IPS-18a (cell line): Measurements from ENCODE around the gene SV2C.

ENCODE experiments used
- H3K27ac ChIP-seq: one replicate; pipeline ENCODE4 v1.5.1; 2013; ENCODE audit warnings: low read length
- H3K27me3 ChIP-seq: one replicate; pipeline ENCODE4 v1.6.1; 2013; ENCODE audit warnings: mild to moderate bottlenecking, low read length; ENCODE audit not compliant: control insufficient read depth, insufficient read depth
- H3K36me3 ChIP-seq: one replicate; pipeline ENCODE4 v1.6.1; 2013; ENCODE audit warnings: low read depth, low read length; ENCODE audit not compliant: control insufficient read depth
- H3K4me1 ChIP-seq: one replicate; pipeline ENCODE4 v1.6.1; 2013; ENCODE audit warnings: low read depth, low read length; ENCODE audit not compliant: control insufficient read depth
- H3K4me3 ChIP-seq: one replicate; pipeline ENCODE4 v1.5.1; 2013; ENCODE audit warnings: low read length
- H3K9ac ChIP-seq: one replicate; pipeline ENCODE4 v1.6.1; 2013; ENCODE audit warnings: mild to moderate bottlenecking, low read length, moderate library complexity
- H3K9me3 ChIP-seq: one replicate; pipeline ENCODE4 v1.6.1; 2013; ENCODE audit warnings: low read depth, low read length; ENCODE audit not compliant: control insufficient read depth

Gene SV2C

GRCh38 chr5:76393035-76393680, 310.0 kb downstream of the SV2C start:
- no peak overlapping the region for H3K27ac ChIP-seq
- H3K4me3 ChIP-seq = no peak overlapping the region
- H3K27me3 ChIP-seq = no peaks in the 10 kb centered on the region
- H3K9ac ChIP-seq = no peak overlapping the region
- no peaks in the 10 kb centered on the region for H3K9me3 ChIP-seq
- H3K36me3 ChIP-seq = no peaks in the 10 kb centered on the region
- peaks cover 18% of the 10 kb centered on the region for H3K4me1 ChIP-seq

GRCh38 chr5:76397200-76397599, 314.0 kb downstream of the SV2C start:
- Histone ChIP-seq H3K4me3 (no peak overlapping the region), H3K9me3 (no peaks in the 10 kb centered on the region), H3K27me3 (no peaks in the 10 kb centered on the region), H3K36me3 (no peaks in the 10 kb centered on the region), H3K4me1 (peaks cover 11% of the 10 kb centered on the region), H3K9ac (no peak overlapping the region), H3K27ac (no peak overlapping the region)

GRCh38 chr5:76399268-76399667, 316.1 kb downstream of the SV2C start:
- H3K27me3 ChIP-seq = no peaks in the 10 kb centered on the region
- no peak overlapping the region for H3K9ac ChIP-seq
- no peaks in the 10 kb centered on the region for H3K36me3 ChIP-seq
- H3K27ac ChIP-seq = no peak overlapping the region
- H3K9me3 ChIP-seq = no peaks in the 10 kb centered on the region
- no peaks in the 10 kb centered on the region for H3K4me1 ChIP-seq
- H3K4me3 ChIP-seq = no peak overlapping the region

- no peak overlapping the region for H3K9ac ChIP-seq
- no peak overlapping the region for H3K27ac ChIP-seq
- H3K4me1 ChIP-seq = peaks cover under 1% of the 10 kb centered on the region
- H3K27me3 ChIP-seq = no peaks in the 10 kb centered on the region
- no peak overlapping the region for H3K4me3 ChIP-seq
- H3K9me3 ChIP-seq = no peaks in the 10 kb centered on the region
- no peaks in the 10 kb centered on the region for H3K36me3 ChIP-seq
These were observed 317.3 kb downstream of the SV2C start for GRCh38 chr5:76400466-76400865.

GRCh38 chr5:76401801-76402250, 318.6 kb downstream of the SV2C start:
- H3K9ac ChIP-seq = peak overlapping the region; percentile 78
- H3K27ac ChIP-seq = no peak overlapping the region
- no peaks in the 10 kb centered on the region for H3K36me3 ChIP-seq
- H3K4me3 ChIP-seq = peak overlapping the region; percentile 82
- H3K9me3 ChIP-seq = no peaks in the 10 kb centered on the region
- H3K4me1 ChIP-seq = peaks cover 5% of the 10 kb centered on the region
- no peaks in the 10 kb centered on the region for H3K27me3 ChIP-seq

GRCh38 chr5:76402251-76402885, 319.2 kb downstream of the SV2C start:
- Histone ChIP-seq H3K9ac (peak overlapping the region; percentile 78), H3K36me3 (no peaks in the 10 kb centered on the region), H3K27ac (no peak overlapping the region), H3K4me1 (peaks cover 5% of the 10 kb centered on the region), H3K27me3 (no peaks in the 10 kb centered on the region), H3K9me3 (no peaks in the 10 kb centered on the region), H3K4me3 (peak overlapping the region; percentile 82)

- Histone ChIP-seq H3K36me3 (no peaks in the 10 kb centered on the region), H3K9me3 (no peaks in the 10 kb centered on the region), H3K9ac (peak within 1 kb of the TSS; percentile 78), H3K4me3 (peak within 1 kb of the TSS; percentile 82), H3K27ac (no peak within 1 kb of the TSS), H3K27me3 (no peaks in the 10 kb centered on the region), H3K4me1 (peaks cover 5% of the 10 kb centered on the region)
These were observed 319.9 kb downstream of the SV2C start, which contains the start of gene IQGAP2 for GRCh38 chr5:76402886-76403765. TSS of gene IQGAP2 (plus strand) at chr5:76403285. CDS start at chr5:76403546, 261 bp downstream.
